Measurements from ENCODE around the gene RYR2. TPM values are rescaled to one million over a fixed set of nuclear protein-coding genes. Genes with fewer than 3 reads are reported as not detected.
A peak's percentile ranks its signal among the peaks of the same experiment; 100 is the strongest.

Gene RYR2
- total RNA-seq, 1 experiment from 2014 or later = 0.03 TPM

DNA sequence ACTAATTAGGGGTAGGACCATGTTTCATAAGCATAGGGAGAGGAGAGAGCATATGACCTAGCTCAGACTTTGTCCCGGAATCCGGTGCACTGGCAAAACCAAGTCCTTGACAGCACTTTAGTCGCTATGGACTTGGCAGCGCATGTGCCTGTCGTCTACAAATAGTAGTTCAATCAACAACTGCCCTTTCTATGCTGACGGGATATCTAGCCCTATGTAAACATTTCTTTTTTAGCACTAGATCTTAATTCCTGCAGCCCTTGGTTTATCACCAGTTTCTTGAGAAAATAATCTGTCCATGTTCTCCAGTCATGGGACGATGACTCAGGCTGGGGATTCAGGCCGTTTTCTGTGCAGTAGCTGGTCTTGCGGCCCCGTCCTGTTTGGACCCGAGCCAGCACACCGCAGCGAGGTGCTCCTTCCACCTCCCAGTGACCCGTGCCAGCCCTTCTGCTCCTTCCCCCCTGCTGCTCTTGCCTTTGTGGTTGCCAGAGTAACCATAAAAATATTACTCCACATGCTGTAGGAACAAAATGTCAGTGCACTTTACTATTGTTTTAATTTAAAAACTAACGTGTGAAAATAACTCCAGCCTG is 29.1 kb upstream of the RYR2 start:
- H3K9me3 ChIP-seq (ENCODE audit: control insufficient read depth, insufficient read depth, low read depth, low read length) = no peaks in the 10 kb centered on the region
- in situ Hi-C loops (cut with HindIII; ENCODE audit: low pct_unique_long_range_greater_than_20kb, low sequenced_read_pairs) (no loop called here), intact Hi-C loops (cut with micrococcal nuclease; ENCODE audit: unreplicated experiment) (no loop called here)
- H3K4me3 ChIP-seq (ENCODE audit: low read depth in 2 of 2, low read length in 2 of 2) = no peak overlapping the region
- no peaks in the 10 kb centered on the region for H3K36me3 ChIP-seq (ENCODE audit: control insufficient read depth, insufficient read depth, low read length)
- no peaks in the 10 kb centered on the region for H3K4me1 ChIP-seq (ENCODE audit: control insufficient read depth, insufficient read depth, low read length)
- BruUV-seq (replicated peaks) = no TSS peak
- H3K27me3 ChIP-seq (ENCODE audit: control insufficient read depth, insufficient read depth, low read length) = no peaks in the 10 kb centered on the region
- ATAC-seq (peak; percentile 21; the same call in 1 of the 2 replicates), DNase-seq (ENCODE audit: low read depth, low spot score) (no peak)
- CTCF ChIA-PET = no interaction called here
- no peak overlapping the region for H3K27ac ChIP-seq (ENCODE audit: low read length)
- POLR2A ChIA-PET = no interaction called here
- TF ChIP-seq SIN3A (IDR thresholded peaks at IDR 0.05; ENCODE audit: borderline replicate concordance, insufficient read depth, low read depth, low read length) = no peak
- no peak for TF ChIP-seq REST (IDR thresholded peaks at IDR 0.05; ENCODE audit: insufficient read depth in 1 of 2, low read depth in 2 of 2, low read length in 1 of 2)

DNA sequence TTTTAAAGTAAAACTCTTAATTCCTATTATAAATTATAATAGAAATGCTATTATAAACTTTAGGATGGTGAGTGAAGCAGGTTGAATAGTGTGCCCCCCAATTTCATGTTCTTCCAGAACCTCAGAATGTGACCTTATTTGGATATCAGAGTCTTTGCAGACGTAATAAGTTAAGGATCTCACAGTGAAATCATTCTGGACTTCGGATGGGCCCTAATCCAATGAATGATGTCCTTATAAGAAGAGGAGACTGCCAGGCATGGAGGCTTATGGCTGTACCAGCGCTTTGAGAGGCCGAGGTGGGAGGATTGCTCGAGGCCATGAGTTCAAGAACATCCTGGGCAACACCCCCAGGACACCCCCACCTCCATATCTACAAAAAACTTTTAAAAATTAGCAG is 28.4 kb upstream of the RYR2 start:
- Histone ChIP-seq H3K9me3 (ENCODE audit: control insufficient read depth, insufficient read depth, low read depth, low read length) (no peaks in the 10 kb centered on the region), H3K4me1 (ENCODE audit: control insufficient read depth, insufficient read depth, low read length) (no peaks in the 10 kb centered on the region), H3K36me3 (ENCODE audit: control insufficient read depth, insufficient read depth, low read length) (no peaks in the 10 kb centered on the region), H3K27me3 (ENCODE audit: control insufficient read depth, insufficient read depth, low read length) (no peaks in the 10 kb centered on the region), H3K27ac (ENCODE audit: low read length) (no peak overlapping the region), H3K4me3 (ENCODE audit: low read depth in 2 of 2, low read length in 2 of 2) (no peak overlapping the region)
- intact Hi-C loops (cut with micrococcal nuclease; ENCODE audit: unreplicated experiment) = no loop called here
- ChIA-PET CTCF (no interaction called here), POLR2A (no interaction called here)
- TF ChIP-seq POLR2AphosphoS5 (IDR thresholded peaks at IDR 0.05; ENCODE audit: low read depth, low read length) (no peak), REST (IDR thresholded peaks at IDR 0.05; ENCODE audit: insufficient read depth in 1 of 2, low read depth in 2 of 2, low read length in 1 of 2) (no peak), SIN3A (IDR thresholded peaks at IDR 0.05; ENCODE audit: borderline replicate concordance, insufficient read depth, low read depth, low read length) (no peak), TCF7L2 (IDR thresholded peaks at IDR 0.05; ENCODE audit: low read depth, low read length) (no peak), CTCF (IDR thresholded peaks at IDR 0.05) (no peak)
- in situ Hi-C loops (cut with HindIII; ENCODE audit: low pct_unique_long_range_greater_than_20kb, low sequenced_read_pairs) = no loop called here
- no peak for DNase-seq (ENCODE audit: low read depth, low spot score)
- BruUV-seq (replicated peaks) = no TSS peak
- ATAC-seq = no peak

All from Panc1 (cell line).